ENCODE data around the gene B3GALT5. TPM values are rescaled to one million over a fixed set of nuclear protein-coding genes. Genes with fewer than 3 reads are reported as not detected.

B3GALT5 gene
- polyA plus RNA-seq, 3 donors = not detected

- H3K27ac ChIP-seq (ENCODE audit: low read depth in 1 of 2, low read length in 2 of 2) = no peak overlapping the region
Observed at GRCh38 chr21:39696196-39696595, 83.5 kb downstream of the B3GALT5 start.

GRCh38 chr21:39696618-39697017 is 83.9 kb downstream of the B3GALT5 start:
- Histone ChIP-seq H3K4me1 (ENCODE audit: control insufficient read depth in 1 of 2, insufficient read depth in 2 of 2, low read length in 2 of 2) (no peaks in the 10 kb centered on the region), H3K9ac (ENCODE audit: insufficient read depth, low read length, poor library complexity, severe bottlenecking) (no peak overlapping the region), H3K27ac (ENCODE audit: low read depth in 1 of 2, low read length in 2 of 2) (no peak overlapping the region), H4K20me1 (ENCODE audit: insufficient read depth, low read length) (no peaks in the 10 kb centered on the region), H3K79me2 (ENCODE audit: insufficient read depth, low read length) (no peaks in the 10 kb centered on the region), H3K4me2 (replicated peaks; ENCODE audit: extremely low read depth, low read length, poor library complexity, severe bottlenecking) (no peak overlapping the region), H3K36me3 (replicated peaks in 1 of 2; ENCODE audit: control insufficient read depth in 1 of 2, insufficient read depth in 2 of 2, low read length in 2 of 2) (no peaks in the 10 kb centered on the region), H2AFZ (ENCODE audit: insufficient read depth, low read depth, low read length, poor library complexity, severe bottlenecking) (no peak overlapping the region), H3K27me3 (ENCODE audit: control insufficient read depth in 2 of 2, insufficient read depth in 2 of 2, low read length in 2 of 2) (peaks cover 0 to 2% of the 10 kb centered on the region in 2 donors), H3K4me3 (replicated peaks in 1 of 3; ENCODE audit: low read depth in 2 of 3, low read length in 3 of 3) (no peak overlapping the region), H3K9me3 (replicated peaks in 1 of 2; ENCODE audit: control insufficient read depth in 1 of 2, insufficient read depth in 1 of 2, low read length in 2 of 2) (no peaks in the 10 kb centered on the region)
- no peak for DNase-seq
- no peak overlapping the region for H3K4me3 Mint-ChIP-seq
- peaks cover 2 to 6% (median 4%) of the 10 kb centered on the region in 3 donors for H3K27me3 Mint-ChIP-seq (ENCODE audit: low read depth in 3 of 3)
- no peaks in the 10 kb centered on the region for H3K4me1 Mint-ChIP-seq
- no peaks in the 10 kb centered on the region for H3K36me3 Mint-ChIP-seq
- TF ChIP-seq, protein P1, sequence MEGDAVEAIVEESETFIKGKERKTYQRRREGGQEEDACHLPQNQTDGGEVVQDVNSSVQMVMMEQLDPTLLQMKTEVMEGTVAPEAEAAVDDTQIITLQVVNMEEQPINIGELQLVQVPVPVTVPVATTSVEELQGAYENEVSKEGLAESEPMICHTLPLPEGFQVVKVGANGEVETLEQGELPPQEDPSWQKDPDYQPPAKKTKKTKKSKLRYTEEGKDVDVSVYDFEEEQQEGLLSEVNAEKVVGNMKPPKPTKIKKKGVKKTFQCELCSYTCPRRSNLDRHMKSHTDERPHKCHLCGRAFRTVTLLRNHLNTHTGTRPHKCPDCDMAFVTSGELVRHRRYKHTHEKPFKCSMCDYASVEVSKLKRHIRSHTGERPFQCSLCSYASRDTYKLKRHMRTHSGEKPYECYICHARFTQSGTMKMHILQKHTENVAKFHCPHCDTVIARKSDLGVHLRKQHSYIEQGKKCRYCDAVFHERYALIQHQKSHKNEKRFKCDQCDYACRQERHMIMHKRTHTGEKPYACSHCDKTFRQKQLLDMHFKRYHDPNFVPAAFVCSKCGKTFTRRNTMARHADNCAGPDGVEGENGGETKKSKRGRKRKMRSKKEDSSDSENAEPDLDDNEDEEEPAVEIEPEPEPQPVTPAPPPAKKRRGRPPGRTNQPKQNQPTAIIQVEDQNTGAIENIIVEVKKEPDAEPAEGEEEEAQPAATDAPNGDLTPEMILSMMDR (IDR thresholded peaks at IDR 0.05) = no peak
- intact Hi-C loops (cut with micrococcal nuclease) = no loop called here
- H3K27ac Mint-ChIP-seq = no peak overlapping the region
- WGBS (ENCODE audit: insufficient coverage) = 92% methylated on average over 4 of the region's 4 CpGs
- peaks cover 0 to 3% (median 2%) of the 10 kb centered on the region in 7 donors for H3K9me3 Mint-ChIP-seq

More at GRCh38 chr21:39696196-39696595, 83.5 kb downstream of the B3GALT5 start:
- Histone ChIP-seq H3K4me2 (replicated peaks; ENCODE audit: extremely low read depth, low read length, poor library complexity, severe bottlenecking) (no peak overlapping the region), H3K9me3 (replicated peaks in 1 of 2; ENCODE audit: control insufficient read depth in 1 of 2, insufficient read depth in 1 of 2, low read length in 2 of 2) (no peaks in the 10 kb centered on the region), H2AFZ (ENCODE audit: insufficient read depth, low read depth, low read length, poor library complexity, severe bottlenecking) (no peak overlapping the region), H3K4me3 (replicated peaks in 1 of 3; ENCODE audit: low read depth in 2 of 3, low read length in 3 of 3) (no peak overlapping the region), H4K20me1 (ENCODE audit: insufficient read depth, low read length) (no peaks in the 10 kb centered on the region), H3K36me3 (replicated peaks in 1 of 2; ENCODE audit: control insufficient read depth in 1 of 2, insufficient read depth in 2 of 2, low read length in 2 of 2) (no peaks in the 10 kb centered on the region), H3K4me1 (ENCODE audit: control insufficient read depth in 1 of 2, insufficient read depth in 2 of 2, low read length in 2 of 2) (no peaks in the 10 kb centered on the region), H3K9ac (ENCODE audit: insufficient read depth, low read length, poor library complexity, severe bottlenecking) (no peak overlapping the region), H3K27me3 (ENCODE audit: control insufficient read depth in 2 of 2, insufficient read depth in 2 of 2, low read length in 2 of 2) (peaks cover 0 to 2% of the 10 kb centered on the region in 2 donors), H3K79me2 (ENCODE audit: insufficient read depth, low read length) (no peaks in the 10 kb centered on the region)
- Mint-ChIP-seq H3K4me3 (no peak overlapping the region), H3K9me3 (peaks cover 0 to 3% (median 2%) of the 10 kb centered on the region in 7 donors), H3K27ac (no peak overlapping the region), H3K4me1 (no peaks in the 10 kb centered on the region), H3K27me3 (ENCODE audit: low read depth in 3 of 3) (peaks cover 2 to 6% (median 4%) of the 10 kb centered on the region in 3 donors), H3K36me3 (no peaks in the 10 kb centered on the region)
- TF ChIP-seq, protein P1 (IDR thresholded peaks at IDR 0.05) = no peak
- WGBS (ENCODE audit: insufficient coverage) = no CpG with 5 or more reads among the region's 7 CpGs
- DNase-seq = no peak
- intact Hi-C loops (cut with micrococcal nuclease) = no loop called here
